ENCODE results near the gene RIOK2. TPM values are rescaled to one million over a fixed set of nuclear protein-coding genes. Genes with fewer than 3 reads are reported as not detected.

The RIOK2 gene
- total and polyA plus RNA-seq, 9 of the 15 experiments (the other 6 are each of a cell fraction or from before 2014, with no cell fraction given): 22.9 to 97.6 (median 47.8) TPM

DNA sequence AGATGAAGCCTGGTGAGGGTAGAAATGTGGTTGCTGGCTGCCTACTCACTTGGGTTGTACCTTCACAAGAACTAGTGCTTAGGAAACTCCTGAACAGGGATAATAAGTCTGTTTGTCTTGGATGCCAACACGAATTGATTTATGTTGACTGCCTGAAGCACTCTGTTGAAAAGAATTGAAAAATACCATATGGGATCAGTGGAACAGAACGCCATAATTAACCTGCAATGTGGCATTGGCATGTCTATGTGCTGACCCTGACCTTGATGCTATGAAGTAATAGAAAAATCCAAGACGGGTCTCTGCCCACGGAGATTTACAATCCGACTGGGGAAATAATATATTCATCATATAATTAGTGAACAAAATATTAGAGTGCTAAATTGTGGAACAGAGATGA is 51.1 kb downstream of the RIOK2 start:
- Histone ChIP-seq H3K36me3 (ENCODE audit: control insufficient read depth, insufficient read depth, low read length) (no peaks in the 10 kb centered on the region), H3K4me2 (ENCODE audit: insufficient read depth, low read length) (no peak overlapping the region), H3K79me2 (ENCODE audit: control insufficient read depth, insufficient read depth, low read length) (no peaks in the 10 kb centered on the region), H4K20me1 (replicated peaks; ENCODE audit: control insufficient read depth, insufficient read depth, low read length) (no peaks in the 10 kb centered on the region), H3K27me3 (ENCODE audit: control insufficient read depth in 2 of 2, insufficient read depth in 2 of 2, low read length in 2 of 2) (no peaks in the 10 kb centered on the region), H3K9me1 (ENCODE audit: control insufficient read depth, insufficient read depth, low read length) (no peaks in the 10 kb centered on the region), H2AFZ (ENCODE audit: low read depth, low read length) (no peak overlapping the region), H3K9me3 (replicated peaks; ENCODE audit: control insufficient read depth, insufficient read depth, low read depth, low read length) (no peaks in the 10 kb centered on the region), H3K4me1 (replicated peaks in 1 of 2; ENCODE audit: control insufficient read depth in 2 of 2, insufficient read depth in 2 of 2, low read length in 2 of 2) (peaks cover 0 to 12% of the 10 kb centered on the region in 2 experiments; a peak in 2 of 5 replicates), H3K4me3 (no peak overlapping the region), H3K9ac (ENCODE audit: insufficient read depth in 1 of 2, low read depth in 2 of 2, low read length in 2 of 2) (no peak overlapping the region), H3K27ac (ENCODE audit: extremely low read depth, low read depth, low read length) (no peak overlapping the region)
- DNase-seq (ENCODE audit: extremely low read depth in 1 of 4, low spot score in 3 of 4) (no peak), ATAC-seq (no peak), FAIRE-seq (no peak)
- intact Hi-C loops (cut with micrococcal nuclease): no loop called here
- CTCF ChIA-PET (ENCODE audit: low intra/inter-chr PET ratio): no interaction called here
- POLR2A ChIA-PET: no interaction called here
- in situ Hi-C loops (cut with MboI): no loop called here
- BruUV-seq (replicated peaks): no TSS peak
- WGBS (ENCODE audit: insufficient coverage, low coverage, missing lambda C conversion rate): 44% methylated on average over 4 of the region's 5 CpGs
- no peak for TF ChIP-seq PHTF2 (CRISPR knock-in tag; IDR thresholded peaks at IDR 0.05)
- no peak for TF ChIP-seq SPI1 (IDR thresholded peaks at IDR 0.05; ENCODE audit: borderline replicate concordance, low read depth, low read length)
- TF ChIP-seq ZNF263 (CRISPR knock-in tag; IDR thresholded peaks at IDR 0.05; ENCODE audit: borderline replicate concordance): no peak
- no peak for TF ChIP-seq SMC3 (conservative IDR thresholded peaks at IDR 0.05; ENCODE audit: insufficient read depth, low read depth, low read length)
- TF ChIP-seq, protein P1, sequence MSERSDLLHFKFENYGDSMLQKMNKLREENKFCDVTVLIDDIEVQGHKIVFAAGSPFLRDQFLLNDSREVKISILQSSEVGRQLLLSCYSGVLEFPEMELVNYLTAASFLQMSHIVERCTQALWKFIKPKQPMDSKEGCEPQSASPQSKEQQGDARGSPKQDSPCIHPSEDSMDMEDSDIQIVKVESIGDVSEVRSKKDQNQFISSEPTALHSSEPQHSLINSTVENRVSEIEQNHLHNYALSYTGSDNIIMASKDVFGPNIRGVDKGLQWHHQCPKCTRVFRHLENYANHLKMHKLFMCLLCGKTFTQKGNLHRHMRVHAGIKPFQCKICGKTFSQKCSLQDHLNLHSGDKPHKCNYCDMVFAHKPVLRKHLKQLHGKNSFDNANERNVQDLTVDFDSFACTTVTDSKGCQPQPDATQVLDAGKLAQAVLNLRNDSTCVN (CRISPR knock-in tag; IDR thresholded peaks at IDR 0.05): no peak
- TF ChIP-seq ZNF212 (CRISPR knock-in tag; IDR thresholded peaks at IDR 0.05): no peak
- TF ChIP-seq SIX5 (IDR thresholded peaks at IDR 0.05; ENCODE audit: borderline replicate concordance in 1 of 2, insufficient read depth in 1 of 2, low read depth in 1 of 2, low read length in 2 of 2): no peak
- TF ChIP-seq SETDB1 (IDR thresholded peaks at IDR 0.05; ENCODE audit: low read length): no peak
- TF ChIP-seq ZZZ3 (IDR thresholded peaks at IDR 0.05): no peak
- TF ChIP-seq, protein P2, sequence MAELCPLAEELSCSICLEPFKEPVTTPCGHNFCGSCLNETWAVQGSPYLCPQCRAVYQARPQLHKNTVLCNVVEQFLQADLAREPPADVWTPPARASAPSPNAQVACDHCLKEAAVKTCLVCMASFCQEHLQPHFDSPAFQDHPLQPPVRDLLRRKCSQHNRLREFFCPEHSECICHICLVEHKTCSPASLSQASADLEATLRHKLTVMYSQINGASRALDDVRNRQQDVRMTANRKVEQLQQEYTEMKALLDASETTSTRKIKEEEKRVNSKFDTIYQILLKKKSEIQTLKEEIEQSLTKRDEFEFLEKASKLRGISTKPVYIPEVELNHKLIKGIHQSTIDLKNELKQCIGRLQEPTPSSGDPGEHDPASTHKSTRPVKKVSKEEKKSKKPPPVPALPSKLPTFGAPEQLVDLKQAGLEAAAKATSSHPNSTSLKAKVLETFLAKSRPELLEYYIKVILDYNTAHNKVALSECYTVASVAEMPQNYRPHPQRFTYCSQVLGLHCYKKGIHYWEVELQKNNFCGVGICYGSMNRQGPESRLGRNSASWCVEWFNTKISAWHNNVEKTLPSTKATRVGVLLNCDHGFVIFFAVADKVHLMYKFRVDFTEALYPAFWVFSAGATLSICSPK (IDR thresholded peaks at IDR 0.05; ENCODE audit: borderline replicate concordance): no peak
- TF ChIP-seq XRCC3 (IDR thresholded peaks at IDR 0.05): no peak
- no peak for TF ChIP-seq EHMT2 (IDR thresholded peaks at IDR 0.05)
- TF ChIP-seq ZKSCAN1 (IDR thresholded peaks at IDR 0.05; ENCODE audit: low read depth, low read length): no peak
- TF ChIP-seq, protein P3, sequence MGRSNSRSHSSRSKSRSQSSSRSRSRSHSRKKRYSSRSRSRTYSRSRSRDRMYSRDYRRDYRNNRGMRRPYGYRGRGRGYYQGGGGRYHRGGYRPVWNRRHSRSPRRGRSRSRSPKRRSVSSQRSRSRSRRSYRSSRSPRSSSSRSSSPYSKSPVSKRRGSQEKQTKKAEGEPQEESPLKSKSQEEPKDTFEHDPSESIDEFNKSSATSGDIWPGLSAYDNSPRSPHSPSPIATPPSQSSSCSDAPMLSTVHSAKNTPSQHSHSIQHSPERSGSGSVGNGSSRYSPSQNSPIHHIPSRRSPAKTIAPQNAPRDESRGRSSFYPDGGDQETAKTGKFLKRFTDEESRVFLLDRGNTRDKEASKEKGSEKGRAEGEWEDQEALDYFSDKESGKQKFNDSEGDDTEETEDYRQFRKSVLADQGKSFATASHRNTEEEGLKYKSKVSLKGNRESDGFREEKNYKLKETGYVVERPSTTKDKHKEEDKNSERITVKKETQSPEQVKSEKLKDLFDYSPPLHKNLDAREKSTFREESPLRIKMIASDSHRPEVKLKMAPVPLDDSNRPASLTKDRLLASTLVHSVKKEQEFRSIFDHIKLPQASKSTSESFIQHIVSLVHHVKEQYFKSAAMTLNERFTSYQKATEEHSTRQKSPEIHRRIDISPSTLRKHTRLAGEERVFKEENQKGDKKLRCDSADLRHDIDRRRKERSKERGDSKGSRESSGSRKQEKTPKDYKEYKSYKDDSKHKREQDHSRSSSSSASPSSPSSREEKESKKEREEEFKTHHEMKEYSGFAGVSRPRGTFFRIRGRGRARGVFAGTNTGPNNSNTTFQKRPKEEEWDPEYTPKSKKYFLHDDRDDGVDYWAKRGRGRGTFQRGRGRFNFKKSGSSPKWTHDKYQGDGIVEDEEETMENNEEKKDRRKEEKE (IDR thresholded peaks at IDR 0.05; ENCODE audit: borderline replicate concordance in 1 of 2, control insufficient read depth in 1 of 2, low read depth in 2 of 2, low read length in 1 of 2): no peak
- no peak for TF ChIP-seq FOXP1 (CRISPR knock-in tag; IDR thresholded peaks at IDR 0.05)
- TF ChIP-seq, protein P4, sequence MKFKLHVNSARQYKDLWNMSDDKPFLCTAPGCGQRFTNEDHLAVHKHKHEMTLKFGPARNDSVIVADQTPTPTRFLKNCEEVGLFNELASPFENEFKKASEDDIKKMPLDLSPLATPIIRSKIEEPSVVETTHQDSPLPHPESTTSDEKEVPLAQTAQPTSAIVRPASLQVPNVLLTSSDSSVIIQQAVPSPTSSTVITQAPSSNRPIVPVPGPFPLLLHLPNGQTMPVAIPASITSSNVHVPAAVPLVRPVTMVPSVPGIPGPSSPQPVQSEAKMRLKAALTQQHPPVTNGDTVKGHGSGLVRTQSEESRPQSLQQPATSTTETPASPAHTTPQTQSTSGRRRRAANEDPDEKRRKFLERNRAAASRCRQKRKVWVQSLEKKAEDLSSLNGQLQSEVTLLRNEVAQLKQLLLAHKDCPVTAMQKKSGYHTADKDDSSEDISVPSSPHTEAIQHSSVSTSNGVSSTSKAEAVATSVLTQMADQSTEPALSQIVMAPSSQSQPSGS (CRISPR knock-in tag; IDR thresholded peaks at IDR 0.05): no peak

Data from K562 (cell line).